ENCODE measurements around the gene MYEOV. TPM values are rescaled to one million over a fixed set of nuclear protein-coding genes. Genes with fewer than 3 reads are reported as not detected.

The MYEOV gene
- total RNA-seq, 1 experiment from 2014 or later: 182 TPM

GRCh38 chr11:69319255-69320106 lies 25.5 kb downstream of the MYEOV start:
- H3K9me2 ChIP-seq (ENCODE audit: insufficient read depth): no peaks in the 10 kb centered on the region
- H3K4me2 ChIP-seq: peak overlapping the region; percentile 79
- peak overlapping the region; percentile 93 for H3K27ac ChIP-seq
- H3K79me2 ChIP-seq (ENCODE audit: low read depth): peaks cover 100% of the 10 kb centered on the region
- H3K4me1 ChIP-seq (replicated peaks; ENCODE audit: insufficient read depth): peaks cover 88% of the 10 kb centered on the region
- H4K20me1 ChIP-seq (ENCODE audit: insufficient read depth): peaks cover 55% of the 10 kb centered on the region
- BruUV-seq (replicated peaks): no TSS peak
- CTCF ChIA-PET: no interaction called here
- no peaks in the 10 kb centered on the region for H3K27me3 ChIP-seq (ENCODE audit: insufficient read depth, low read depth)
- DNase-seq: no peak
- H3K4me3 ChIP-seq: peak overlapping the region; percentile 45; the same call in 1 of the 2 replicates
- peaks cover 70% of the 10 kb centered on the region for H3K36me3 ChIP-seq (ENCODE audit: low read depth)
- POLR2A ChIA-PET (ENCODE audit: unreplicated experiment): no interaction called here
- no peak for TF ChIP-seq EZH2 (IDR thresholded peaks at IDR 0.05; ENCODE audit: low read depth)
- TF ChIP-seq, protein P1, sequence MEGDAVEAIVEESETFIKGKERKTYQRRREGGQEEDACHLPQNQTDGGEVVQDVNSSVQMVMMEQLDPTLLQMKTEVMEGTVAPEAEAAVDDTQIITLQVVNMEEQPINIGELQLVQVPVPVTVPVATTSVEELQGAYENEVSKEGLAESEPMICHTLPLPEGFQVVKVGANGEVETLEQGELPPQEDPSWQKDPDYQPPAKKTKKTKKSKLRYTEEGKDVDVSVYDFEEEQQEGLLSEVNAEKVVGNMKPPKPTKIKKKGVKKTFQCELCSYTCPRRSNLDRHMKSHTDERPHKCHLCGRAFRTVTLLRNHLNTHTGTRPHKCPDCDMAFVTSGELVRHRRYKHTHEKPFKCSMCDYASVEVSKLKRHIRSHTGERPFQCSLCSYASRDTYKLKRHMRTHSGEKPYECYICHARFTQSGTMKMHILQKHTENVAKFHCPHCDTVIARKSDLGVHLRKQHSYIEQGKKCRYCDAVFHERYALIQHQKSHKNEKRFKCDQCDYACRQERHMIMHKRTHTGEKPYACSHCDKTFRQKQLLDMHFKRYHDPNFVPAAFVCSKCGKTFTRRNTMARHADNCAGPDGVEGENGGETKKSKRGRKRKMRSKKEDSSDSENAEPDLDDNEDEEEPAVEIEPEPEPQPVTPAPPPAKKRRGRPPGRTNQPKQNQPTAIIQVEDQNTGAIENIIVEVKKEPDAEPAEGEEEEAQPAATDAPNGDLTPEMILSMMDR (conservative IDR thresholded peaks at IDR 0.05): no peak
- peaks cover 82% of the 10 kb centered on the region for H3F3A ChIP-seq (ENCODE audit: insufficient read depth, low read depth)
- no peaks in the 10 kb centered on the region for H3K9me3 ChIP-seq (ENCODE audit: insufficient read depth, low read depth)
- intact Hi-C loops (cut with micrococcal nuclease; ENCODE audit: unreplicated experiment): loop anchor here (1.0 kb wide), 1 partner anchor 18 kb away; no protein-coding TSS in a partner anchor
- no peak overlapping the region for H2AFZ ChIP-seq

DNA sequence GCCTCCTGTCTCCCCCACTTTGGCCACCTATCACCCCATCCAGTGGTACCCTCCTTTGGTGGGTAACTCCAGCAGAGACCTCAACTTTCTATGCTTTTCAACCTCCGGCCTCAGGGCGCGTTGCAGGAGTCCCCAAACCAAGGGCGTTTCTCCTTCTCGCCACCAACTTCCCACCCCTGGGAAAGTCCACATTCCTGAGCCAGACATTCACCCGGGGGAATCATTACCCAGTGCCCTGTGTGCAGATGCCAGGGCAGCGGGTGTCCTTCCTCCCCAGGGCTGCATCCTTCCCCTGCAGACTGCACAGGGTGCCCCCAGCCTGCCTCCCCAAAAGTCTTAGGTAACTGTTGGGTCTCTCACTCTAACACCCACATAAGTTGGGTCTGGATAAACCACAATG lies 26.4 kb downstream of the MYEOV start:
- DNase-seq: peak; percentile 60 to 68
- Histone ChIP-seq H3K36me3 (ENCODE audit: low read depth) (peaks cover 63% of the 10 kb centered on the region), H3K27me3 (ENCODE audit: insufficient read depth, low read depth) (no peaks in the 10 kb centered on the region), H4K20me1 (ENCODE audit: insufficient read depth) (peaks cover 53% of the 10 kb centered on the region), H3K79me2 (ENCODE audit: low read depth) (peaks cover 100% of the 10 kb centered on the region), H3K9me2 (ENCODE audit: insufficient read depth) (no peaks in the 10 kb centered on the region), H3K4me1 (replicated peaks; ENCODE audit: insufficient read depth) (peaks cover 80% of the 10 kb centered on the region), H3F3A (ENCODE audit: insufficient read depth, low read depth) (peaks cover 78% of the 10 kb centered on the region), H2AFZ (no peak overlapping the region), H3K4me3 (peak overlapping the region; percentile 45; the same call in 1 of the 2 replicates), H3K4me2 (peak overlapping the region; percentile 79), H3K27ac (peak overlapping the region; percentile 93), H3K9me3 (ENCODE audit: insufficient read depth, low read depth) (no peaks in the 10 kb centered on the region)
- no peak for TF ChIP-seq EZH2 (IDR thresholded peaks at IDR 0.05; ENCODE audit: low read depth)
- CTCF ChIA-PET: no interaction called here
- no TSS peak for BruUV-seq (replicated peaks)
- POLR2A ChIA-PET (ENCODE audit: unreplicated experiment): no interaction called here
- intact Hi-C loops (cut with micrococcal nuclease; ENCODE audit: unreplicated experiment): loop anchor here (1.0 kb wide), 1 partner anchor 19 kb away; no protein-coding TSS in a partner anchor

- intact Hi-C loops (cut with micrococcal nuclease; ENCODE audit: unreplicated experiment): loop anchor here (1.0 kb wide), 1 partner anchor 20 kb away; no protein-coding TSS in a partner anchor
- peaks cover 73% of the 10 kb centered on the region for H3K4me1 ChIP-seq (replicated peaks; ENCODE audit: insufficient read depth)
- TF ChIP-seq, protein P1 (conservative IDR thresholded peaks at IDR 0.05): no peak
- TF ChIP-seq EZH2 (IDR thresholded peaks at IDR 0.05; ENCODE audit: low read depth): no peak
- H2AFZ ChIP-seq: no peak overlapping the region
- no peaks in the 10 kb centered on the region for H3K9me3 ChIP-seq (ENCODE audit: insufficient read depth, low read depth)
- H3K4me3 ChIP-seq: peak overlapping the region; percentile 45; the same call in 1 of the 2 replicates
- TSS peak; percentile 73 for BruUV-seq (replicated peaks)
- H4K20me1 ChIP-seq (ENCODE audit: insufficient read depth): peaks cover 53% of the 10 kb centered on the region
- peak overlapping the region; percentile 79 for H3K4me2 ChIP-seq
- H3K9me2 ChIP-seq (ENCODE audit: insufficient read depth): no peaks in the 10 kb centered on the region
- H3K27me3 ChIP-seq (ENCODE audit: insufficient read depth, low read depth): no peaks in the 10 kb centered on the region
- peaks cover 100% of the 10 kb centered on the region for H3K79me2 ChIP-seq (ENCODE audit: low read depth)
- peak overlapping the region; percentile 93 for H3K27ac ChIP-seq
- DNase-seq: peak; percentile 52 to 79
- peaks cover 58% of the 10 kb centered on the region for H3K36me3 ChIP-seq (ENCODE audit: low read depth)
- ChIA-PET POLR2A (ENCODE audit: unreplicated experiment) (interaction anchor here (0.5 to 0.8 kb wide), 3 partner anchors 8 to 42 kb away, joined by 3 to 8 read pairs (median 7); no protein-coding TSS in a partner anchor), CTCF (no interaction called here)
- peaks cover 76% of the 10 kb centered on the region for H3F3A ChIP-seq (ENCODE audit: insufficient read depth, low read depth)
Observed at GRCh38 chr11:69320756-69321741, 27.1 kb downstream of the MYEOV start.
